GM18870 (cell line): Measurements from ENCODE around the gene ZDHHC14.
"Not testable (repeated sequence)": the region's sequence is repeated elsewhere in the genome, so short reads cannot be mapped to it uniquely, and the experiment has no call there.

Experiments used
- ATAC-seq: cut with Tn5 transposase; IDR thresholded peaks from one replicate; pipeline ENCODE4 v1.9.1; 2021; ENCODE audit warnings: moderate library complexity; ENCODE audit not compliant: unreplicated experiment

ZDHHC14 gene

DNA sequence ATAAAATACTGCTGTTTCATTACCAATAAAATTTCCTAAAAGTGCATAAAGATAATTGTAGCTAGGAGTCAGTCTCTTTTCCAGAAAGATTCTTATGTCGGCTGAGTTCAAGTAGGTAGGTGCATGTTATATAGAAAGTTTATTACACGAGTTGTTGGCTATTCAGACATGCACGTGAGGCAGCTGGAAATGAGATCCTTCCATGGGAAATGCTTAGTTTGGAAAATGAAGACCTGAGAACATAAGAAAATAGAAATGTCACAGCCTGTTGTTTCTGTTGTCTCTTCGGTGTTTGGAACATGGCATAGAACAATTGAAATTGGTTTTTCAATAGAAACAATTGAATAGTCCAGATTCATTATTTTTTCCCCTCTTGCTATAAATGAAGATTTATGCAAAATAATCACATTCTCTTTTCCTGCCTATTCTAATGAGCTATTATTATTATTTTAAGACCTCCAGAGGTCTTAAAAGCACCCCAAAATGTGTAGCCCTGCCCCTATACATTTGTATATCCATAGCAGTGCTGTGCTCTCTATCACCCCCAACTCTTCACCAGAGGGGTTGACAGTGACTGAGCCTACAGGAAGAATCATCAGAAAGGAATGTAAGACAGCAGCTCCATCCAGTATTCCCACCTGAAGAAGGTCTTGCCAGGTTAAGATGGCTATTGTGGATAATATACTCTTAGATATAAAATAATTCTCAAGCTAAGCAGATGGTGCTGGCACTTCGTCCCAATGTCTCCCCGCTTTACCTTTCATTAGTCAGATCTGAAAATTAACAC, 82.2 kb downstream of the ZDHHC14 start:
- no peak for ATAC-seq

DNA sequence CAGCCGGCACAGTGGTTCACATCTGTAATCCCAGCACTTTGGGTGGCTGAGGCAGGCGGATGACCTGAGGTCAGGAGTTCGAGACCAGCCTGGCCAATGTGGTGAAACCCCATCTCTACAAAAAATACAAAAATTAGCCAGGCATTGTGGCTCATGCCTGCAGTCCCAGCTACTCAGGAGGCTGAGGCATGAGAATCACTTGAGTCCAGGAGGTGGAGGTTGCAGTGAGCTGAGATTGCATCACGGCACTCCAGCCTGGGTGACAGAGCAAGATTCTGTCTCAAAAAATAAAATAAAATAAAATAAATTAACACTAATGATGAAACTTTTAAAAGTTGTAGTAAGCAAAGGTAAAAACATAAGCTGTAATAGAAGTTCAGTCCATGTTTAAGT, 82.7 kb downstream of the ZDHHC14 start:
- ATAC-seq = not testable (repeated sequence)

DNA sequence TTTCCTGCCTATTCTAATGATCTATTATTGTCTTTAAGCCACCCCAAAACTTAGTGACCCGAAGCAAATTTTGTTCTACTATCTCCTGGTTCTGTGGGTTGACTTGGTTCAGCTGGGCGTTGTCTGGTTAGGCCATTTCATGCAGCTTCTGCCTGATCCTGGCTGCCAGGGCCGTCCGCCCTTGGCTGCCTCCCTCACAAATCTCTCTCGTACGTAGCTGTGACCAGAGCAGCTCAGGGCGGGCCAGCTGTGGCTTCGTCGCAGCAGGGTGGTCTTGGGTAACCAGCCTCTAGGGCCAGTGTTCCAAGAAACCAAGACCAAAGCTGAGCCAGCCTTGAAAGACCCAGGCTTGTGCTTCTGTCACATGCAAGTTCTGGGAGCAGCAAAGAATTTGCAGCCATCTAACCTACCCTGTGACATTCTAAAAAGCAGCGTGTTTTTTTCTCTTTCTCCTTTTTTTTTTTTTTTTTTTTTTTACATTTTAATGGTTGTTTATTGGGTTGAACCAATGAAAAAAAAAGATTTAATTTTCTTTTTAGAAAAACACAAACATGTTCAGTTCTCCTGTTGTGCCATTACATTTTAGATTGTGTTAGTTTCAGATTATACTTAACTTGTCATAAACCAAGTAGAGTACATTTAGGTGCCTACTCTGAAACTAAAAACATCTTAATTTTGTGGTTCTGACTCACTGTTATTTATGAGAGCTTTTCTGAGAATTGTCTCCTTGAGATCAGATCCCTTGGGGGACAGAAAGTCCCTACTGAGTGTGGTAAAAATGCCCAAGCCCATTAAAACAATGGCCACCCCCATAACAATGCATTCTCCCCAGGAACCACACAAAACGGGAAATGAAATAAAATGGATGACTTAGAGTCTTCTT, 83.9 kb downstream of the ZDHHC14 start:
- ATAC-seq = peak; percentile 67

DNA sequence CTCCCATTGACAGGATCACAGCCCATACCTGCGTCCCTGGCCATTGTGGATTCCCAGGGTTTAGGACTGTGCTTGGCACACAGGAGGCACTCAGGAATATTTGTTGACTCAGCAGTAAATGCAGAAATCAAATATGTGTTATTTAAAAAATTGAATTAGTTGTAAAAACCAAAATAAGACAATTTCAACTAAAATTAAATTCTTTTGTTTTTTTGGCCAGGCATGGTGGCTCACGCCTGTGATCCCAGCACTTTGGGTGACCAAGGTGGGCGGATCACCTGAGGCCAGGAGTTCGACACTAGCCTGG, 85.3 kb downstream of the ZDHHC14 start:
- no peak for ATAC-seq

DNA sequence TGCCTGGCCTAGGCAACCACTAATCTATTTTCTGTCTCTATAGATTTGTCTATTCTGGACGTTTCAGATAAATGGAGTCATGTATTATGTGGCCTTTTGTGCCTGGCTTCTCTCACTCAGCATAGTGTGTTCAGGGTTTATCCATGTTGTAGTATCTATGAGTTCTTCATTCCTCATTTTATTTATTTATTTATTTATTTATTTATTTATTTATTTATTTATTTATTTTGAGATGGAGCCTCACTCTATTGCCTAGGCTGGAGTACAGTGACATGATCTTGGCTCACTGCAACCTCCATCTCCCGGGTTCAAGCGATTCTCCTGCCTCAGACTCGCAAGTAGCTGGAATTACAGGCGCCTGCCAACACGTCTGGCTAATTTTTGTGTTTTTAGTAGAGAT, 86.3 kb downstream of the ZDHHC14 start:
- not testable (repeated sequence) for ATAC-seq

DNA sequence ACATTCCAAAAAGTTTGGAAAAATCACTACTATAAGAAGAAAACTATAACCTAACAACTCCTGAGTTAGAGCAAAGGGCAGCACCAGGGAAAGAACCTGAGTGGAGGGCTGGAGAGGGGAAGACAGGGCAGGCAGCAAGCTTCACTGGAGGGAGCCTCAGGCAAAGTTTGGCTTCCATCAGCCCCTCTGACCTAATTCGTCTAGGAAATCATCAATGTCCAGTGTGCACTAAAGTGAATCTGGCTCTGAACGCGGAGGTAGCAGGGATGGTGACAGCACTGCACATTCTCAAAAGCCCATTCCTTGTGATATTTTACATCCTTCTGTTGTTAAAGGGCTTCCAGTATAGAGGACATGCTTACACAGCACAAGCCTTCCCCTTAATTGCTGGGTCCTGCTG, 87.1 kb downstream of the ZDHHC14 start:
- ATAC-seq = no peak

DNA sequence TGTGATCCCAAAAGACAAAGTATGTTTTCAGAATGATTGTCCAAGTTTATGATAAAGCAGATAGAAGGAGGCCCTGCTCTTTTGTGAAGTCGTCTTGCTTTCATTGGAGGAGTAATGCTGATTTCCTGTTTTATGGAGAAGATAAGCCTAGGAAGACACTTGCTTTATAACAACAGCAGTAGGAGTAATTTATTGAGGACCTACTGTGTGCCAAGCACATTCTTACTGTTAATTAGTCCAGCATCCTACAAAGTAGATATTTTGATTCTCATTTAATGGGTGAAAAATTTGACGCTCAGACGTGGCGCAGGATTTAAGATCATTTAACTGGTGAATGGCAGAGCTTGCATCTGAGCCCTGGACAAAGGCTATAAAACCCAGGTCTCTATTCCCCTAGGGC, 87.6 kb downstream of the ZDHHC14 start:
- no peak for ATAC-seq

DNA sequence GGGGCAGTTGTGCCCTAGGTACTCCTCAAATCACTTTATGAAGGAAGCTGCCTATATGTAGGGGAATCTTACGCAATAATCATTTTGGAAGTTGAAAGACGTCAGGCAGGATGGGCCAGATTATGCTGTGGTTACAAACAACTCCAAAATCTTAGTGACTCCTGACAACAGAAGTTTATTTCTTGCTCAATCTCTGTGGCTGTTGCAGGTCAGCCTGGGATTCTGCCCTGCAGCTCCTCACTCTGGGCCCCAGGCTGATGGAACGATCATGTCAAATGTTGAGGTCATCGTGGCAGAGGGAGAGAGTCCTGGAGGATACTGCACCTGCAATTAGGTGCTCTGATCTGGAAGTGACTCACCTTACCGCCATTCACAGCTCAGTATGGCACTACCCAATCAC, 88.4 kb downstream of the ZDHHC14 start:
- ATAC-seq = no peak

DNA sequence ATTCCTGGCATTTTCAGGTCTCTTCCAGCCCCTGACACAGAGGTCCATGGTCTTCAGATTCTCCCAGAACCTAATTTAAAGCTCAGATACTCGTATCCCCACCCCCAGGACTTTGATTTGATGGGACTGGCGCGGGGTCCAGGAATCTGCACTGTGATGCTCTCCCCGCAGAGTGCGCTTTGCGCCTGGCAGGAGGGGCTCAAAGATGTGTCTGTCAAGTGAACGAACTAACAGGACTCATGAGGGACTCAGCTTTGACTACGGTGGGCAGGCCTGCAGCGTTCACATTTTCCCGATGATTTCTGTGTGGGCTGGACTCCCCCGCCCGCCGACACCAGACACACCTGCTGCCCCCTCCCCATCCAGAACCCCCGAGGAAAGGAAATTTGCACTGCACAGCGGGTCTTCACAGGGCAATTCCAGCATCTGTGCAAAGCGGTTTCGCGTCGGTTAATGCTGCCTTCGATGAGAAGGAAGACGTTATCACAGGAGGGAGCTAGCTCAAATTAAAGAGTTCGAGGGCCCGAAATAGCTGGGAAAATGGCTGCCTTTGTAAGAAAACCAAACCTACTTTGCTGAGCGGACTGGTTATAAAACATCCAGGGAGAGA, 90.2 kb downstream of the ZDHHC14 start:
- no peak for ATAC-seq

DNA sequence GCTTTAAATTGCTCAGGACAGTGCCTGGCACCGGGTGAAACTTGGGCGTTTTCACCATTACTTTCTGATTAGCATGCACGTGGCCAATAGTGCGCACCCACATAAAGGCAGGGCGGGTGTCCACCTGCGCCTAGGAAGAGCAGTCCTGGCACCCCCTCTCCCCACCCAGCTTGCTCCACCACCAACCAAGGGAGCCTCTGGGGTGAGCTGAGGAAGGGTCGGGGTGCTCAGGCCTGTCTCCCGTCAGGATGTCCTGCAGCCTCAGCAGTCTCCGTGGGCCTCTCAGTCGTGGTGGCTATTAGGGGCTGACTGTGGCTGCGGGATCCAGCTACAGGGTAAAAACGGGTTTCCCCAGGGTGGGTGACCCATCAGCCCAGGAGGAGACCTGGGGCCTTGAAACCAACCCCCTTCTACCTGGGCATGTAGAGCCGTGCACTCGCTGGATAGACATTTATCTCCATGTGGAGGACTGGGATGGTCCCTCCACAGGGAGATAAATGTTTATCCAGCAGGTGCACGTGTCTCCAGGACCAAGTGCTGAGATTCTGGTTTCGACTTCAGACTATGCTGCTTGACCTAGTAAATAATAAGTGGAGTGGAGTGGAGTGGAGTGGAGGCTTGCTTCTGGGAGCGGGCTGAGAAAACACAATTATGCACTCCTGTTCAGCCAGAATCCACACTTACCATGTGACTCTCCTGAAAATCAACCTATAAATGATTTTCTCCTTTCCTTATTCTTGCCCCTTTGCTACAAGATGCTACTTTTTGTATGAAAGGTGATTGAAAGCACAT, 91.1 kb downstream of the ZDHHC14 start:
- no peak for ATAC-seq

DNA sequence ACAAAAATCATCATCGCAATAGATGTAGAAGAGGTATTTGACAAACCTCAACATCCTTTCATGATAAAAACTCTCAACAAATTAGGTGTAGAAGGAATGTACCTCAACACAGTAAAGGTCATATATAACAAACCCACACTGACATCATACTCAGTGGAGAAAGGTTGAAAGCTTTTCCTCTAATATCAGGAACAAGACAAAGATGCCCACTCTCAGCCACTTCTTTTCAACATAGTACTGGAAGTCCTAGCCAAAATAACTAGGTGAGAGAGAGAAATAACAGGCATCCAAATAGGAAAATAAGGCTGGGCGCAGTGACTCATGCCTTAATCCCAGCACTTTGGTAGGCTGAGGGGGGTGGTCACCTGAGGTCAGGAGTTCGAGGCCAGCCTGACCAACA, 95.8 kb downstream of the ZDHHC14 start:
- no peak for ATAC-seq

DNA sequence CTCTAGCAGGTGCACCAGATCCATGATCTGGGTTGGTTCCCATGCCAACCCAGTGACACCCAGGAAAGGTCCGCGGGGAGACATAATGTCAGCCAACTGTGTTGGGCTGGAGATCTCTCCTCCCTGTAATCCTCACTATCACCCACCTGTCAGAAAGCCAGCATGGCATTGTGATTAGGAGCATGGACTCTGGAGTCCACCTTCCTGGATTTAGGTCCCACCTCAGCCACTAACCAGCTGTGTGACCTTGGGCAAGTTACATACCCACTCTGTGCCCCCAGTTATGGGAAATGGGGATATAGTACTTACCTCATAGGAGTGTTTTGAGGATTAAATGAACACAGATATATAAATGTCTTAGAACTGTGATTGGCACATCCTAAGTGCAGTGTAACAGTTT, 97.9 kb downstream of the ZDHHC14 start:
- ATAC-seq = no peak

DNA sequence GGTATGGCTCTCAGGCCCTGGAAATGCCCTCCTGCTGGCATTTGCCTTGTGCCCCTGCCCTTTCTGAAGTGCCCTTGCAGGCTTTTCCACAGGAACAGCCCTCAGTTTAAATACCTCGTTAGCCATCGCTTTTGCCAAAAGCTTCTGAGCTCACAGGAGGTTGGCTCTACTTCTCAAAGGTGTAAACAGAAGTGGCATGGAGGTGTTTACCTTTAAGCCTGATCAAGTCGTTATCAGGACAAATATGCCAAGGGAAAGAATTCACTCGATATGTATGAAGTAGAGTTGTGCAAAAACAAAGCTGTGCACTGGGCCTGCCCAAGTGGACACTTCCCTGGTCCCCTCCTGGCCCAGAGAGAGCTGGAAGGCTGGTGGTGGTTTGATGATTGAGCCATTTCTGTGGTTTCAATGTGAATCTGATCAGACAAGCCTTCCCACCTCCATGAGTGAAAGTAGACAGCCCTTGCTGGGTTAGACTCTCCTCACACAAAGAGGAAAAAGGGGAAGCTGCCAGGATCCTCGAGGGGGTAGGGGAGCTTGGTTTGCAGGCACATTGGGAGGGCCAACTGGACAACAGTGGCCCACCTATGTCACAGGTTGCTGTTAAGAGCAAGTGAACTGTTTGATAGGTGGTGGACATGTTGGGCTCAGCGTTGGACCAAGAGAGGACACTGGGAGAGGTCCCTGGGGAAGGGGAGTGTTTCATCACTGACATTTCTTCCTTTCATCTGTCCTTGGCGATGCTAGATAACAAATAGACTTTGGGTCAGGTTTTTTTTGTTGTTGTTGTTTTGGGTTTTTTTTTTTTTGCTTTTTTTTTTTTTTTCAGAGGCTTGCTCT, 98.7 kb downstream of the ZDHHC14 start:
- no peak for ATAC-seq

DNA sequence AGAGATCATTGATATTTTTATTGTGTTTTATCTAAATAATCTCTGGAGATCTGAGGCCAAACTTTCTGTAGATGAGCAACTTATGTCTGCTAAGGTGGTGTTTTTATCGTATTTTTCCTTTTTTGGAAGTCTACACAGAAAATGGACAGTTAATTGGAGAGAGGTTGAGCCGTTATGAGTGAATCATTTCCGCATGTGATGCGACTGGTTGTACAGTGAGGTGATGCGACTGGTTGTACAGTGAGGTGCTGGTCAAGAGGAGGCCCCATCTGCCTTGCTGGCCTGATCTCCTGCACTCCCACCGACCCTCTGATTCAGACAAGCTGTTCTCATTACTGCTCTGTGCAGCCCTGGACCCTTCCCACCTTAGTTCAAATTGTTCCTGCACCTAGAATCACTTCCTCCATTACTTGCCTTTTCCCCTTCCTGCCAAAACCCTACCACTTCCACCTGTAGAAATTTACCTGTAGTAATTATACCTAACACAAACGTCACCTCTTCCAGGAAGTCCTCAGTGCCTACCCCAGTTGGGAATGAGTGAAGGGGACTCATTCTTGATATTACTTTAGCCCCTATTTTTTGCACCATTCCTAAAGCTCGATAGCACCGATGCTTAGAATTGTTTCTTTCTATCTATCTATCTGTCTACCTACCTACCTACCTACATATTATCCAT, 100.3 kb downstream of the ZDHHC14 start:
- ATAC-seq = no peak

DNA sequence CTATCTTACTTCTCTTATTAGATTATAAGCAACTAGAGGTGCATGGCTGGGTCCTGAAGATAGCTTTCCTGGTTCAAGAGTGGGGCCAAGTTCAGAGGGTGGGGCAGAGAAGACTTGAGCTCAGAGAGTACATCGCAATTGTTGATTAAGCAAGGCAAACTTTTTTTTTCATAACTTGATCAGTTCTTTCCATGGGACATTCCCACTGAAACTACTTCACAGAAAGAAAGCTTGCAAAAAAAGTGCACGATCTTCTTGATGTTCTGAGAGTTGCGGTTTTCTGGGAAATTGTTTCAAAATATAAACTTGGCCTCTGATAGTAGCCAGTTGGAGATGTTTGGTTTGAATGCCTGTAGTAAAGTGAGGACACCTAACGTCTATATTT, 100.9 kb downstream of the ZDHHC14 start:
- ATAC-seq = no peak

DNA sequence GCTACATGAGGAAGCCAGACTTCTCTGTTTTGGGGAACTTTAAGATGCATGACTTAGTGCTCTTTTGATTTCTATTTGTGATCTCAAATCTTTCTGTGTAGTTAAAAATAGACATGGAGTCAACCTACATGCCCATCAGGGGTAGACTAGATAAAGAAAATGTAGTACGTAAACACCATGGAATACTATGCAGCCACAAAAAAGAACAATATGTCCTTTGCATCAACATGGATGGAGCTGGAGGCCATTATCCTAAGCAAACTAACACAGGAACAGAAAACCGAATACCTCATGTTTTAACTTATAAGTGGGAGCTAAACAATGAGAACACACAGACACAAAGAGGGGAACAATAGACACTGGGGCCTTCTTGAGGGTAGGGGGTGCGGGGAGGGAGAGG, 102.8 kb downstream of the ZDHHC14 start:
- ATAC-seq = no peak

DNA sequence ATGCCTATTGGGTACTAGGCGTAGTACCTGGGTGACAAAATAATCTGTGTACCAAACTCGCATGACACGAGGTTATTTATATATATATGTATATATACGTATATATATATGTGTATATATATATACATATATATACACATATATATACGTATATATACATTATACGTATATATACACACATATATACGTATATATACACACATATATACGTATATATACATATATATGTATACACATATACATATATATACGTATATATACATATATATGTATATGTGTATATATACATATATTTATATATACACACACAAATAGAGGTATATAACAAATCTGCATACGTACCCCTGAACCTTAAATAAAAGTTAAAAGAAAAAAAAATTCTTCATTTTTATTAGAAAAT, 103.2 kb downstream of the ZDHHC14 start:
- no peak for ATAC-seq

DNA sequence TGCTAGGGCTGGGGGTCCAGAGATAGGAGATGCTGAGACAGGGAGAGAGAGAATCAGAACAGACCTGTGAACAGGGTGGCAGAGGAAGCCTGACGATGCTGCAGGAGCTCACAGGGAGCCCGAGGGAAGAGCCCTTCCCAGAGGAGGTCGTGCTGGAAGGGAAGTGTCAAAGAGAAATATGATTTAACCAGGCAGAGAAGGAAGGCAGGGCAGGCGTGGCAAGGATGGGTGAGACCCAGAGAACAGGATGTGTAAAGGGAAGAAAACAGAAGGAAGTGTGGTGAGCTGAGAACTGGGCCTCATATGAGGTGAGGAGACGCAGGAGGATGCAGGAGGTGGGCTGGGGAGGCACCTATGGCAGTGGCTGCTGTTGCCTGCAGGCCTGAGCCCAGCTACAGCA, 105.6 kb downstream of the ZDHHC14 start:
- ATAC-seq = no peak

DNA sequence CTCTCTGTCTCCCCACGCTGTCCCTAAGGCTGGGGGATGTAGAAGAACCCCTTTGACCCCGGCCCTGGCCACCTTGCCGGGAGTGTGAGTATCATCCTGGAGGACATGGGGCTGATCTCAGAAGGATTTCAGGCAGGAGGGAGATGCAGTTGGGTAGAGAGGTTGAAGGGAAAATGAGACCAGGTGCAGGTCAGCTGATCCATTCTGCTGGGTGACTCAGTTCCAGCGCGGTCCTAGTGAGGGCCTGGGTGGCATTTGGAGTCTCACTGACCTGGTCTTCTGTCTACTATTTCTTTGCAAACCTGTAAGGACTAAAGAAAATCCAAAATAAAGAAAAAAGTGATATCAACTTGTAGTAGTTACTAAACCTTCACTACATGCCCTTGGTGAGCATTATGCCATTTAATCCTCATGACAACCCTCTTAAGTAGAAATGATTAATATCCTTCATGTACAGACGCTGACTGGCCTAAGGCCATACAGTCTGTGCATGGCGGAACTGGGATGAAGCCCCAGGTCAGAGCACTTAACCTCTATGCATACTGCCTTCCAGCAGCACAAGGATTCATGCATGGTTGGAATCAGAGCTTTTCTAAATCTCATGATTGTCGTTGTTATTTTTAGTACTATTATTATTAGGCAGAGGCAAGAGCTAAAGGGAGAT, 106.3 kb downstream of the ZDHHC14 start:
- no peak for ATAC-seq
